Smooth muscle cell (in vitro differentiated cells): ENCODE data around the gene RBM42. TPM values are rescaled to one million over a fixed set of nuclear protein-coding genes. Genes with fewer than 3 reads are reported as not detected.

ENCODE experiments used
- DNase-seq: peaks from one replicate; lab custom pipeline; 2025; ENCODE audit not compliant: unreplicated experiment; lab: John Stamatoyannopoulos, UW
- H2AFZ ChIP-seq: fragments of 200-600 bp; sonication (generic); 2 replicates; pipeline ENCODE4 v1.6.0; 2016; ENCODE audit warnings: antibody characterized with exemption, low read depth, mild to moderate bottlenecking
- H3F3A ChIP-seq: fragments of 200-600 bp; sonication (generic); 2 replicates; pipeline ENCODE4 v1.6.0; 2017; ENCODE audit warnings: antibody characterized with exemption, low read depth
- H3K27ac ChIP-seq: fragments of 200-600 bp; sonication (generic); 2 replicates; pipeline ENCODE4 v1.5.1; 2016; ENCODE audit warnings: low read depth, mild to moderate bottlenecking
- H3K27me3 ChIP-seq: fragments of 200-600 bp; sonication (generic); 2 replicates; pipeline ENCODE4 v1.6.1; 2016; ENCODE audit warnings: low read depth, mild to moderate bottlenecking
- H3K36me3 ChIP-seq: fragments of 200-600 bp; sonication (generic); 2 replicates; pipeline ENCODE4 v1.5.1; 2016; ENCODE audit warnings: low read depth
- H3K4me1 ChIP-seq: fragments of 200-600 bp; sonication (generic); 2 replicates; pipeline ENCODE4 v1.5.1; 2016; ENCODE audit warnings: low read depth
- H3K4me2 ChIP-seq: fragments of 200-600 bp; sonication (generic); 2 replicates; pipeline ENCODE4 v1.6.0; 2016; ENCODE audit warnings: mild to moderate bottlenecking
- H3K4me3 ChIP-seq: fragments of 200-600 bp; sonication (generic); 2 replicates; pipeline ENCODE4 v1.5.1; 2016; ENCODE audit warnings: mild to moderate bottlenecking
- H3K79me2 ChIP-seq: fragments of 200-600 bp; sonication (generic); 2 replicates; pipeline ENCODE4 v1.6.0; 2016; ENCODE audit warnings: low read depth, mild to moderate bottlenecking
- H3K9ac ChIP-seq: fragments of 200-600 bp; sonication (generic); 2 replicates; pipeline ENCODE4 v1.6.0; 2016; ENCODE audit warnings: low read depth
- H3K9me3 ChIP-seq: fragments of 200-600 bp; sonication (generic); replicated peaks from 2 replicates; pipeline ENCODE4 v1.5.1; 2016; ENCODE audit warnings: low read depth
- H4K20me1 ChIP-seq: fragments of 200-600 bp; sonication (generic); 2 replicates; pipeline ENCODE4 v1.6.0; 2016; ENCODE audit warnings: low read depth
- WGBS: methylation state at CpG from one replicate; pipeline ENCODE4 v1.1.7; 2016; ENCODE audit warnings: low lambda C conversion rate; 5-methylcytosine and 5-hydroxymethylcytosine counted together
- polyA plus RNA-seq: library from polyadenylated mRNA; unstranded; fragments of >200 nt; fragmentation: Nextera tagmentation; extraction: Ambion mirVana; gene quantifications from 2 replicates; pipeline ENCODE4 v1.2.1, GENCODE V29; 2016
- total RNA-seq: library from RNA; depleted of rRNA; stranded (reverse); fragments of >200 nt; gene quantifications from 2 replicates; pipeline ENCODE4 v1.2.3, GENCODE V29; 2014
- TF ChIP-seq, protein P1 (sequence below): fragments of 200-600 bp; sonication (generic); IDR thresholded peaks from 2 replicates; pipeline ENCODE4 v1.5.1; 2017; ENCODE audit warnings: borderline replicate concordance, mild to moderate bottlenecking, antibody characterized with exemption; ENCODE audit not compliant: insufficient read depth, poor library complexity, severe bottlenecking

RBM42 gene
- total and polyA plus RNA-seq, 2 experiments from 2014 or later: 42.4 to 143 TPM

DNA sequence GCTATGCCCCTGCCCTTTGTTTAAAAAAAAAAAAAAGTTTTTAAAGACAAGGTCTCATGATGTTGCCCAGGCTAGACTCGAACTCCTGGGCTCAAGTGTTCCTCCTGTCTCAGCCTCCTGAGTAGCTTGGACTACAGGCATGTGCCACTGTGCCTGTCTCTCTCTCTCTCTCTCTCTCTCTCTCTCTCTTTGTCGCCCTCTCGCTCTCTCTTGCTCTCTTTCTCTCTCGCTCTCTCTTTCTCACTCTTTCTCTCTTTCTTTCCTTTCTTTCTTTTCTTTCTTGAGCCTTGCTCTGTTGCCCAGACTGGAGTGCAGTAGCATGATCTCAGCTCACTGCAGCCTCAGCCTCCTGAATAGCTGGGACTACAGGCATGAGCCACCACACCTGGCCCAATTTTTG lies 26.8 kb downstream of the RBM42 start:
- H3F3A ChIP-seq: no peaks in the 10 kb centered on the region
- TF ChIP-seq, protein P1, sequence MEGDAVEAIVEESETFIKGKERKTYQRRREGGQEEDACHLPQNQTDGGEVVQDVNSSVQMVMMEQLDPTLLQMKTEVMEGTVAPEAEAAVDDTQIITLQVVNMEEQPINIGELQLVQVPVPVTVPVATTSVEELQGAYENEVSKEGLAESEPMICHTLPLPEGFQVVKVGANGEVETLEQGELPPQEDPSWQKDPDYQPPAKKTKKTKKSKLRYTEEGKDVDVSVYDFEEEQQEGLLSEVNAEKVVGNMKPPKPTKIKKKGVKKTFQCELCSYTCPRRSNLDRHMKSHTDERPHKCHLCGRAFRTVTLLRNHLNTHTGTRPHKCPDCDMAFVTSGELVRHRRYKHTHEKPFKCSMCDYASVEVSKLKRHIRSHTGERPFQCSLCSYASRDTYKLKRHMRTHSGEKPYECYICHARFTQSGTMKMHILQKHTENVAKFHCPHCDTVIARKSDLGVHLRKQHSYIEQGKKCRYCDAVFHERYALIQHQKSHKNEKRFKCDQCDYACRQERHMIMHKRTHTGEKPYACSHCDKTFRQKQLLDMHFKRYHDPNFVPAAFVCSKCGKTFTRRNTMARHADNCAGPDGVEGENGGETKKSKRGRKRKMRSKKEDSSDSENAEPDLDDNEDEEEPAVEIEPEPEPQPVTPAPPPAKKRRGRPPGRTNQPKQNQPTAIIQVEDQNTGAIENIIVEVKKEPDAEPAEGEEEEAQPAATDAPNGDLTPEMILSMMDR: no peak
- peaks cover 10% of the 10 kb centered on the region for H3K36me3 ChIP-seq
- H2AFZ ChIP-seq: no peak overlapping the region
- H3K9ac ChIP-seq: no peak overlapping the region
- H3K27ac ChIP-seq: no peak overlapping the region
- H4K20me1 ChIP-seq: peaks cover 29% of the 10 kb centered on the region
- H3K4me3 ChIP-seq: no peak overlapping the region
- H3K4me1 ChIP-seq: no peaks in the 10 kb centered on the region
- H3K27me3 ChIP-seq: no peaks in the 10 kb centered on the region
- H3K79me2 ChIP-seq: peaks cover 11% of the 10 kb centered on the region
- no peaks in the 10 kb centered on the region for H3K9me3 ChIP-seq
- WGBS: 93% methylated on average over 4 of the region's 4 CpGs
- DNase-seq: no peak
- no peak overlapping the region for H3K4me2 ChIP-seq

DNA sequence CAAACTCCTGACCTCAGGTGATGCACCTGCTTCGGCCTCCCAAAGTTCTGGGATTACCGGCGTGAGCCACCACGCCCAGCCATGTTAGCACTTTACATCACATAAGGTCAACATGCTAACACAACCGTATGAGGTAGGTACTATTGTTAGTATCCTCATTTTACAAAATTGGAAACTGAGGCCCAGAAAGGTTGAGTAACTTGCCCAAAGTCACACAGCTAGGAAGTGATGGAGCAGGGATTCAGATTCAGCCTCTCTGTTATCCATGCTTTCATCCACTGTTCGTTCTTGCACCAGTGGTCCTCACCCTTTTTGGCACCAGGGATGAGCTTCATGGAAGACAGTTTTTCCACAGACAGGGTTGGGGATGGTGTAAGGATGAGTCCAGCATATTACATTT lies 27.9 kb downstream of the RBM42 start:
- H3K4me1 ChIP-seq: no peaks in the 10 kb centered on the region
- H3K4me2 ChIP-seq: no peak overlapping the region
- TF ChIP-seq, protein P1: no peak
- no peak overlapping the region for H3K9ac ChIP-seq
- H2AFZ ChIP-seq: no peak overlapping the region
- H3F3A ChIP-seq: no peaks in the 10 kb centered on the region
- H3K27ac ChIP-seq: no peak overlapping the region
- H3K27me3 ChIP-seq: no peaks in the 10 kb centered on the region
- no peaks in the 10 kb centered on the region for H3K9me3 ChIP-seq
- no peak for DNase-seq
- H4K20me1 ChIP-seq: peaks cover 29% of the 10 kb centered on the region
- H3K79me2 ChIP-seq: no peaks in the 10 kb centered on the region
- WGBS: 98% methylated on average over 6 of the region's 6 CpGs
- H3K36me3 ChIP-seq: peaks cover 10% of the 10 kb centered on the region
- no peak overlapping the region for H3K4me3 ChIP-seq

DNA sequence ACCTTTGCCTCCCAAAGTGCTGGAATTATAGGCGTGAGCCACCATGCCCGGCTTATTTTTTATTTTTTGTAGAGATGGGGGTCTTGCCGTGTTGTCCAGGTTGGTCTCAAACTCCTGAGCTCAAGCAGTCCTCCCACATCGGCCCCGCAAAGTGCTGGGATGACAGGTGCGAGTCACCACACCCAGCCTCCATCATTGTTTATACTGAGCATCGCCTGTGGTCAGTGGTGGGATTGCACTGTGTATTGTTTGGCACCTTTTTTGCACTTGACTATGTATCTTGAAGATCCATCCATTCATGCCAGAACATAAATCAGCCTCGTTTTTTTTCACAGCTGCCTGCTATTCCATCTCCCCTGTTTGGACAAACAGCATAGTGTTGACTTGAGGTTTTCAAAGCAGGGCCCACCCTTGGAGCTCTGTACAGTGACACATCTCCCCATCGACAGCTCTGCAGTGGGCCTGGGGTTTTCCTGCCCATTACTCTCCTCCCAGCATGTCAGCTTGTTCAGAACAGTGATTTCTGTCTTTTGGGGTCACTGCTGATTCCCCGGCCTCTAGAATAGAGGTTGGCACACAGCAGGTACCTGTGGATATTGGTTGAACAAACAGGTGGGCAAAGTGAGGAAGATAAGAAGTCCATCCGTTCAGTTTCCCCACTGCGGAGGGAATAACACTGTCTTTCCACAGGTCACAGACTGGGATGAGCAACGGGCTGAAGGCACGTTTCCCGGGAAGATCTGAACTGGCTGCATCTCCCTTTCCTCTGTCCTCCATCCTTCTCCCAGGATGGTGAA lies 29.3 kb downstream of the RBM42 start:
- no peak overlapping the region for H3K27ac ChIP-seq
- no peak overlapping the region for H2AFZ ChIP-seq
- peaks cover 10% of the 10 kb centered on the region for H3K36me3 ChIP-seq
- H3K4me1 ChIP-seq: no peaks in the 10 kb centered on the region
- TF ChIP-seq, protein P1: no peak
- no peaks in the 10 kb centered on the region for H3K9me3 ChIP-seq
- WGBS: 94% methylated on average over 15 of the region's 15 CpGs
- H3K4me3 ChIP-seq: no peak overlapping the region
- H3K4me2 ChIP-seq: no peak overlapping the region
- no peaks in the 10 kb centered on the region for H3K27me3 ChIP-seq
- H4K20me1 ChIP-seq: peaks cover 29% of the 10 kb centered on the region
- H3K79me2 ChIP-seq: no peaks in the 10 kb centered on the region
- no peak overlapping the region for H3K9ac ChIP-seq
- H3F3A ChIP-seq: no peaks in the 10 kb centered on the region
- DNase-seq: no peak

DNA sequence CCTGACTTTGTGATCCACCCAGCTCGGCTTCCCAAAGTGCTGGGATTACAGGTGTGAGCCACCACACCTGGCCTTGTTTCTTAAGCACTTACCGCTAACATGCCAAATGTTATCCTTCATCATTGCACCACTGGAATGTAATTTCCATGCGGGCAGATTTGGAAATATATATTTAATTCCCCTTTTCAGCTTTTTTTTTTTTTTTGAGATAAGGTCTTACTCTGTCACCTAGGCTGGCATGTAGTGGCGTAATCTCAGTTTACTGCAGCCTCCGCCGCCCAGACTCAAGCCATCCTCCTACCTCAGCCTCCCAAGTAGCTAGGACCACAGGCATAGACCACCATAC lies 33.1 kb downstream of the RBM42 start:
- Histone ChIP-seq H3K9ac (no peak overlapping the region), H3K4me3 (no peak overlapping the region), H3K27ac (no peak overlapping the region), H4K20me1 (peaks cover 16% of the 10 kb centered on the region), H2AFZ (no peak overlapping the region), H3K4me2 (no peak overlapping the region), H3K9me3 (no peaks in the 10 kb centered on the region), H3K36me3 (peaks cover 10% of the 10 kb centered on the region), H3F3A (no peaks in the 10 kb centered on the region), H3K79me2 (no peaks in the 10 kb centered on the region), H3K4me1 (no peaks in the 10 kb centered on the region), H3K27me3 (no peaks in the 10 kb centered on the region)
- DNase-seq: no peak
- 94% methylated on average over 6 of the region's 6 CpGs for WGBS
- TF ChIP-seq, protein P1: no peak
